Measurements from ENCODE around the gene ZNF878. TPM values are rescaled to one million over a fixed set of nuclear protein-coding genes. Genes with fewer than 3 reads are reported as not detected.

The ZNF878 gene
- total and polyA plus RNA-seq, 2 of the 13 experiments (the other 11 are each of a cell fraction or from before 2014, with no cell fraction given), result 0.46 to 5.2 TPM

DNA sequence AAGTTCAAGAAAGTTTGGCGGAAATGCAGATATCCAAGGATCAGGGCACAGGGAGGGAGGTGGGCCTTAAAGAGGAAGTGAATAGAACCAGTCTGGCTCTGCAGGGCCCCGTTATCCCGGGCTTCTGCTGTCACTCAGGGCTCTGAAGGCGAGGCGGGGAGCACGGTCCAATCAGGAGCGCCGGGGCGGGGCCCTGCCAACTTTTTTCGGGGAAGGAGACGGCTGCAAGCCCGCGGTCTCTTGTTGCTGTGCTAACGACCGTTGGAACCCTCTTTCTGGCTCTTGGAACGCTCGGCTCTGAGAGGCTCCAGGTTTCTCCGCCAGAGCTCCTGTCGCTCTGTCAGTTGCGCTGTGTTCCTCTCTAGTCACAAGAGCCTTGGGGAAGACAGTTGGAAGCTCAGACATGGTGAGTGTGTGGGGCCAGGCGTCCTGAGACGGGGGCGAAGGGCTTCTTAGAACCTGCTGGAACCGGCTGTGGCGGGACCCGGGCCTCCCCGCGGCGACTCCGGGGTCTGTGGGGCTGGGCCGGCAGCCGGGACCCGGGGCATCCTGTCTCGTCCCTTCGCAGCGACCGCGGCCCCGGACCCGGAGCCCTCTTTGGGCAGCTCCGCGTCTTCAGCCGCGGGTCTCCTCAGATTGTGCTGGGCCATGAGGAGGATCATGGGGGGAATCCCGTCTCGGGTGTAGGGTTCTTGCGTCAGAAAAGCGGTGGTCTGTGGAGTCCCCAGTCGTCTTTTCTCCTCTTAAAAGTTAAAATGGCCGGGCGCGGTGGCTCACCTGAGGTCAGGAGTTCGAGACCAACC lies 39.5 kb upstream of the ZNF878 start (continued):
- TF ChIP-seq NRL (CRISPR knock-in tag; IDR thresholded peaks at IDR 0.05; ENCODE audit: borderline replicate concordance) (no peak), POLR2A (IDR thresholded peaks at IDR 0.05; ENCODE audit: insufficient read depth in 1 of 2, low read depth in 2 of 2, low read length in 2 of 2) (peak; percentile 67 to 68), GABPB1 (CRISPR knock-in tag; IDR thresholded peaks at IDR 0.05) (peak; percentile 73), TEAD3 (CRISPR knock-in tag; optimal IDR thresholded peaks at IDR 0.05; ENCODE audit: borderline replicate concordance) (no peak), HNRNPLL (IDR thresholded peaks at IDR 0.05; ENCODE audit: low read depth, low read length, poor library complexity, severe bottlenecking) (peak; percentile 9), EZH2 (conservative IDR thresholded peaks at IDR 0.05; ENCODE audit: low read depth, low read length) (no peak), SALL1 (CRISPR knock-in tag; IDR thresholded peaks at IDR 0.05) (no peak), RBFOX2 (IDR thresholded peaks at IDR 0.05; ENCODE audit: low read depth, low read length) (peak; percentile 41; the same call in 1 of the 2 replicates), SALL2 (CRISPR knock-in tag; IDR thresholded peaks at IDR 0.05) (no peak), ZNF746 (CRISPR knock-in tag; IDR thresholded peaks at IDR 0.05) (no peak), ELF1 (CRISPR knock-in tag; IDR thresholded peaks at IDR 0.05) (no peak), PCBP1 (IDR thresholded peaks at IDR 0.05; ENCODE audit: borderline replicate concordance, low read depth, low read length) (no peak), SIN3B (IDR thresholded peaks at IDR 0.05; ENCODE audit: low read length) (no peak), FOXA1 (IDR thresholded peaks at IDR 0.05) (no peak), FOXA1 (CRISPR knock-in tag; IDR thresholded peaks at IDR 0.05) (no peak), MED8 (CRISPR knock-in tag; IDR thresholded peaks at IDR 0.05; ENCODE audit: insufficient replicate concordance) (no peak), ZBTB1 (CRISPR knock-in tag; IDR thresholded peaks at IDR 0.05; ENCODE audit: borderline replicate concordance) (no peak), SP2 (CRISPR knock-in tag; IDR thresholded peaks at IDR 0.05) (peak; percentile 61), MZF1 (CRISPR knock-in tag; IDR thresholded peaks at IDR 0.05; ENCODE audit: borderline replicate concordance) (no peak), NFYC (CRISPR knock-in tag; IDR thresholded peaks at IDR 0.05) (peak; percentile 76), FOSL2 (CRISPR knock-in tag; IDR thresholded peaks at IDR 0.05) (no peak)
- TF ChIP-seq, protein P1, sequence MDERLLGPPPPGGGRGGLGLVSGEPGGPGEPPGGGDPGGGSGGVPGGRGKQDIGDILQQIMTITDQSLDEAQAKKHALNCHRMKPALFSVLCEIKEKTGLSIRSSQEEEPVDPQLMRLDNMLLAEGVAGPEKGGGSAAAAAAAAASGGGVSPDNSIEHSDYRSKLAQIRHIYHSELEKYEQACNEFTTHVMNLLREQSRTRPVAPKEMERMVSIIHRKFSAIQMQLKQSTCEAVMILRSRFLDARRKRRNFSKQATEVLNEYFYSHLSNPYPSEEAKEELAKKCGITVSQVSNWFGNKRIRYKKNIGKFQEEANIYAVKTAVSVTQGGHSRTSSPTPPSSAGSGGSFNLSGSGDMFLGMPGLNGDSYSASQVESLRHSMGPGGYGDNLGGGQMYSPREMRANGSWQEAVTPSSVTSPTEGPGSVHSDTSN (CRISPR knock-in tag; IDR thresholded peaks at IDR 0.05), result peak; percentile 82
- TF ChIP-seq, protein P2, sequence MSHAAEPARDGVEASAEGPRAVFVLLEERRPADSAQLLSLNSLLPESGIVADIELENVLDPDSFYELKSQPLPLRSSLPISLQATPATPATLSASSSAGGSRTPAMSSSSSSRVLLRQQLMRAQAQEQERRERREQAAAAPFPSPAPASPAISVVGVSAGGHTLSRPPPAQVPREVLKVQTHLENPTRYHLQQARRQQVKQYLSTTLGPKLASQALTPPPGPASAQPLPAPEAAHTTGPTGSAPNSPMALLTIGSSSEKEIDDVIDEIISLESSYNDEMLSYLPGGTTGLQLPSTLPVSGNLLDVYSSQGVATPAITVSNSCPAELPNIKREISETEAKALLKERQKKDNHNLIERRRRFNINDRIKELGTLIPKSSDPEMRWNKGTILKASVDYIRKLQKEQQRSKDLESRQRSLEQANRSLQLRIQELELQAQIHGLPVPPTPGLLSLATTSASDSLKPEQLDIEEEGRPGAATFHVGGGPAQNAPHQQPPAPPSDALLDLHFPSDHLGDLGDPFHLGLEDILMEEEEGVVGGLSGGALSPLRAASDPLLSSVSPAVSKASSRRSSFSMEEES (CRISPR knock-in tag; IDR thresholded peaks at IDR 0.05), result no peak
- TF ChIP-seq, protein P3, sequence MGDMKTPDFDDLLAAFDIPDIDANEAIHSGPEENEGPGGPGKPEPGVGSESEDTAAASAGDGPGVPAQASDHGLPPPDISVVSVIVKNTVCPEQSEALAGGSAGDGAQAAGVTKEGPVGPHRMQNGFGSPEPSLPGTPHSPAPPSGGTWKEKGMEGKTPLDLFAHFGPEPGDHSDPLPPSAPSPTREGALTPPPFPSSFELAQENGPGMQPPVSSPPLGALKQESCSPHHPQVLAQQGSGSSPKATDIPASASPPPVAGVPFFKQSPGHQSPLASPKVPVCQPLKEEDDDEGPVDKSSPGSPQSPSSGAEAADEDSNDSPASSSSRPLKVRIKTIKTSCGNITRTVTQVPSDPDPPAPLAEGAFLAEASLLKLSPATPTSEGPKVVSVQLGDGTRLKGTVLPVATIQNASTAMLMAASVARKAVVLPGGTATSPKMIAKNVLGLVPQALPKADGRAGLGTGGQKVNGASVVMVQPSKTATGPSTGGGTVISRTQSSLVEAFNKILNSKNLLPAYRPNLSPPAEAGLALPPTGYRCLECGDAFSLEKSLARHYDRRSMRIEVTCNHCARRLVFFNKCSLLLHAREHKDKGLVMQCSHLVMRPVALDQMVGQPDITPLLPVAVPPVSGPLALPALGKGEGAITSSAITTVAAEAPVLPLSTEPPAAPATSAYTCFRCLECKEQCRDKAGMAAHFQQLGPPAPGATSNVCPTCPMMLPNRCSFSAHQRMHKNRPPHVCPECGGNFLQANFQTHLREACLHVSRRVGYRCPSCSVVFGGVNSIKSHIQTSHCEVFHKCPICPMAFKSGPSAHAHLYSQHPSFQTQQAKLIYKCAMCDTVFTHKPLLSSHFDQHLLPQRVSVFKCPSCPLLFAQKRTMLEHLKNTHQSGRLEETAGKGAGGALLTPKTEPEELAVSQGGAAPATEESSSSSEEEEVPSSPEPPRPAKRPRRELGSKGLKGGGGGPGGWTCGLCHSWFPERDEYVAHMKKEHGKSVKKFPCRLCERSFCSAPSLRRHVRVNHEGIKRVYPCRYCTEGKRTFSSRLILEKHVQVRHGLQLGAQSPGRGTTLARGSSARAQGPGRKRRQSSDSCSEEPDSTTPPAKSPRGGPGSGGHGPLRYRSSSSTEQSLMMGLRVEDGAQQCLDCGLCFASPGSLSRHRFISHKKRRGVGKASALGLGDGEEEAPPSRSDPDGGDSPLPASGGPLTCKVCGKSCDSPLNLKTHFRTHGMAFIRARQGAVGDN (CRISPR knock-in tag; IDR thresholded peaks at IDR 0.05), result peak; percentile 54
- TF ChIP-seq, protein P4, sequence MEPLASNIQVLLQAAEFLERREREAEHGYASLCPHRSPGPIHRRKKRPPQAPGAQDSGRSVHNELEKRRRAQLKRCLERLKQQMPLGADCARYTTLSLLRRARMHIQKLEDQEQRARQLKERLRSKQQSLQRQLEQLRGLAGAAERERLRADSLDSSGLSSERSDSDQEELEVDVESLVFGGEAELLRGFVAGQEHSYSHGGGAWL (CRISPR knock-in tag; IDR thresholded peaks at IDR 0.05), result no peak
